ENCODE data around the gene KCNIP4. TPM values are rescaled to one million over a fixed set of nuclear protein-coding genes. Genes with fewer than 3 reads are reported as not detected.

The KCNIP4 gene
- total RNA-seq, 1 donor from 2014 or later: not detected

DNA sequence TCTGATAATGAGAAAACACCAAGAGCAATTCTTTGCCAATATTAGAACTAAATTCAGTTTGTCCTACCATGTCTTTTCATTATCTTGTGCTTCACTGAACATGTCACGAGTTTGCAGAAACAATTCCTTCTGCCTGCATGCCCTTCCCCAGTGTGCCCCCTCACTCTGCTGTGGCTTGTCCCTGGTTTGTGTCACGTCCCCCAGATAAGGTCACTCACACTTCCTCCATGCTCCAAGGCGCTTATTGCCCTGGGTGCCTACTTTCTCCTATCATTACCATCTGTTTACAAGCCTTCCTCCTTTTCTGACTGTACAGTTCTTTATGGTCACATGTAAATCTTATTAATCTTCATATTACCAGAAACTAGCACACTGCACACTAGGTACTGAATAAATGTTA is 394.1 kb downstream of the KCNIP4 start:
- Mint-ChIP-seq H3K4me1 (no peaks in the 10 kb centered on the region), H3K27me3 (no peaks in the 10 kb centered on the region), H3K4me3 (no peak overlapping the region), H3K27ac (no peak overlapping the region), H3K9me3 (no peaks in the 10 kb centered on the region), H3K36me3 (ENCODE audit: low read depth) (no peaks in the 10 kb centered on the region)
- intact Hi-C loops (cut with micrococcal nuclease): no loop called here
- DNase-seq: no peak

- no peak for DNase-seq
- Mint-ChIP-seq H3K4me1 (no peaks in the 10 kb centered on the region), H3K9me3 (no peaks in the 10 kb centered on the region), H3K4me3 (no peak overlapping the region), H3K27me3 (no peaks in the 10 kb centered on the region), H3K27ac (no peak overlapping the region), H3K36me3 (ENCODE audit: low read depth) (no peaks in the 10 kb centered on the region)
- intact Hi-C loops (cut with micrococcal nuclease): no loop called here
Measured at GRCh38 chr4:21554066-21554465, 394.5 kb downstream of the KCNIP4 start.

DNA sequence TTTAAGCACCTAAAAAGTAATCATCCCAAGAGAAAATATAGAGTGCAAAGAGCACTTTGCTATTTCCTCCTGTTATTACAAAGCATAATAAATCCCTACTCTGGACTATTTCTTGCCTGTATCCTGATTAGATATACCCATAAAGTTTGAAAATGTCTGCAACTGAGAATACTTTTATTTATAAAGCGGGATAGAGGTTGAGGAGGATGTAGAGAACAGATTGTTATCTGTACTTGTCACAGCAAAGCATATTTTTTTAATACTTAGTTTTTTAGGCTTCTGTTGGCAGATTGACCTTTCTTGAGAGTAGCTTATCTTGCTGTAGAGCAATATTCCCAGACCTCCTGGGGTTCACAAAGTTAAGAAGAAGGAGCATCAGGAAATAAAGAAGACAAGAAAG is 396.1 kb downstream of the KCNIP4 start:
- H3K4me1 Mint-ChIP-seq: no peaks in the 10 kb centered on the region
- H3K9me3 Mint-ChIP-seq: no peaks in the 10 kb centered on the region
- H3K4me3 Mint-ChIP-seq: no peak overlapping the region
- no peak for DNase-seq
- H3K27ac Mint-ChIP-seq: no peak overlapping the region
- no peaks in the 10 kb centered on the region for H3K36me3 Mint-ChIP-seq (ENCODE audit: low read depth)
- intact Hi-C loops (cut with micrococcal nuclease): no loop called here
- no peaks in the 10 kb centered on the region for H3K27me3 Mint-ChIP-seq

- intact Hi-C loops (cut with micrococcal nuclease): no loop called here
- Mint-ChIP-seq H3K27ac (no peak overlapping the region), H3K9me3 (peaks cover 3% of the 10 kb centered on the region), H3K4me3 (no peak overlapping the region), H3K36me3 (ENCODE audit: low read depth) (no peaks in the 10 kb centered on the region), H3K27me3 (no peaks in the 10 kb centered on the region), H3K4me1 (no peaks in the 10 kb centered on the region)
- no peak for DNase-seq
Measured at GRCh38 chr4:21544955-21545354, 403.6 kb downstream of the KCNIP4 start.

- Mint-ChIP-seq H3K36me3 (ENCODE audit: low read depth) (no peaks in the 10 kb centered on the region), H3K4me1 (no peaks in the 10 kb centered on the region), H3K27me3 (no peaks in the 10 kb centered on the region), H3K4me3 (no peak overlapping the region), H3K9me3 (peaks cover 3% of the 10 kb centered on the region), H3K27ac (no peak overlapping the region)
- no peak for DNase-seq
- intact Hi-C loops (cut with micrococcal nuclease): no loop called here
Measured at GRCh38 chr4:21544415-21544814, 404.2 kb downstream of the KCNIP4 start.

DNA sequence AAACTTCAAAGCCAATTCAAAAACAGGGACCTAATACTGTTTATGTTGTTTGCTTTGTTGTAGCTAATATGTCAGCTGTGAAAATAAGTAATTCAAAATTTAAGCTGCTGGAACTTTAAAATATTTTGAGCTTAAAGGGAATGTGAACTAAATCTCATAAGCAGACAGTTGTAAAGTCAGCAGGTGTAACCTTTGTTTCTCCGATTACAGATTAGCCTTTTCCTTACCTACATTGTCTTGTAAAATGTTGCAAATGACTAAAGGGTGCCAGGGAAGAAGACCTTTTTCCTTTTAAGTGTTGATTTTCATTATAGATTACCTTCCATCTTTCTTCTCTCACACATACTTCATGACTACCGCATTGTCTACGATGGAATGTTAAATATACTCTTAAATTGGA is 405.1 kb downstream of the KCNIP4 start:
- no peak for DNase-seq
- intact Hi-C loops (cut with micrococcal nuclease): no loop called here
- Mint-ChIP-seq H3K4me3 (no peak overlapping the region), H3K27ac (no peak overlapping the region), H3K27me3 (no peaks in the 10 kb centered on the region), H3K36me3 (ENCODE audit: low read depth) (no peaks in the 10 kb centered on the region), H3K4me1 (no peaks in the 10 kb centered on the region), H3K9me3 (peaks cover 3% of the 10 kb centered on the region)

DNA sequence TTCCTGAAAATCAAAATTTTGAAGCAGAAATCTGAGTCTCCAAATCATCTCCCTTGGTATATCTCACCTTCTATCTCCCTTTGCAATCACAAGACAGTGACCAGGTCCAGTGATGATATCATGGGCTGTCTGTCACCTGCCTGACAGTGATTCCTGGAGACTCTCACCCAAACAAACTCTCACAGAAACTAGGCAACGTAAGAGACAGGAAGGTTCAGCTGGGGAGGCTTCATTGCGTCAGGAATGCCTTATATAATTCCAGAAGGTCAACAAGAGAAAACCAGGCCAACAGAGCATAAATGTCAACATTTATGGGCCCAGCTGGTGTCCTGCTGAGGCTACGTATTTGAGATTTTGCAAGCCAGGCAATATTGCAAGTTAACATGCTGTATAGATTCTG is 412.7 kb downstream of the KCNIP4 start:
- DNase-seq: no peak
- no peaks in the 10 kb centered on the region for H3K36me3 Mint-ChIP-seq (ENCODE audit: low read depth)
- H3K9me3 Mint-ChIP-seq: no peaks in the 10 kb centered on the region
- intact Hi-C loops (cut with micrococcal nuclease): no loop called here
- no peak overlapping the region for H3K4me3 Mint-ChIP-seq
- H3K27me3 Mint-ChIP-seq: no peaks in the 10 kb centered on the region
- H3K27ac Mint-ChIP-seq: no peak overlapping the region
- no peaks in the 10 kb centered on the region for H3K4me1 Mint-ChIP-seq

GRCh38 chr4:21531048-21531447 is 417.5 kb downstream of the KCNIP4 start:
- intact Hi-C loops (cut with micrococcal nuclease): no loop called here
- no peaks in the 10 kb centered on the region for H3K9me3 Mint-ChIP-seq
- H3K4me1 Mint-ChIP-seq: no peaks in the 10 kb centered on the region
- no peak overlapping the region for H3K4me3 Mint-ChIP-seq
- H3K36me3 Mint-ChIP-seq (ENCODE audit: low read depth): no peaks in the 10 kb centered on the region
- H3K27me3 Mint-ChIP-seq: no peaks in the 10 kb centered on the region
- no peak for DNase-seq
- H3K27ac Mint-ChIP-seq: no peak overlapping the region

GRCh38 chr4:21529214-21529613 is 419.4 kb downstream of the KCNIP4 start:
- no peak overlapping the region for H3K4me3 Mint-ChIP-seq
- no peaks in the 10 kb centered on the region for H3K27me3 Mint-ChIP-seq
- no peak for DNase-seq
- H3K27ac Mint-ChIP-seq: no peak overlapping the region
- no peaks in the 10 kb centered on the region for H3K9me3 Mint-ChIP-seq
- no peaks in the 10 kb centered on the region for H3K36me3 Mint-ChIP-seq (ENCODE audit: low read depth)
- H3K4me1 Mint-ChIP-seq: no peaks in the 10 kb centered on the region
- intact Hi-C loops (cut with micrococcal nuclease): no loop called here

GRCh38 chr4:21522296-21522695 is 426.3 kb downstream of the KCNIP4 start:
- intact Hi-C loops (cut with micrococcal nuclease): no loop called here

DNA sequence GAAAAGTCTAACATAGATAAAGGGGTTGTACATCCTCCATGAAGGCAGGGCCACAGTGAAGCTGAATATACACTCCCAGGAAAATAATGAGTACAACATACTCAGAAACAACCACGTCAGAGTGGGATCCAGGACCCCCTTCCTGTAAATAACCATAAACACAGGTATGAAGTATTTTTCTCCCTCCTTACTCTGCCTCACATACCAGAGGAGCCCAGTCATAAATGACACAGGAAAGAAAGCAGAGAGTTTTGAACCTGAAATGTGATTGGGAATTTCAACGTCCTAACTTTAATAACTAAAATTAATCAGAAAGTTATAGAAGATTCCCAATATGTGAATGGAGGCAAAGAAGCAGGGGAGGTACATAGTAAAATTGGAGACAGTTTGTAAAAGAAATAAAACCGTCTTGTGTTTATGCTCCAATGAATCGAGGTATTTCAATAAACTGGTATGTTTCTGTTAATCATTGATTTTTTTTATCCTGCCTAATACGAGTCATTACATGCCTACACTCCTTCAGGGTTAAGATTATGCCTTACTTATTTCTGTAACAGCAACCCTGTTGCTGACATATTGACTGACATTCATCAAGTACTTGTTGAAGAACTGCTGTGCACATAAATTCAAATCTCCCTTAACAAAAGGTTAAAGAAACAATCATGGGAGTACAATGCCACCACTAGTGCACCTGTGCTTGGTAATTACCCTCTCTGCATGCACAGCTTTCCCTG is 431.3 kb downstream of the KCNIP4 start:
- no peak overlapping the region for H3K27ac Mint-ChIP-seq
- DNase-seq: no peak
- no peaks in the 10 kb centered on the region for H3K9me3 Mint-ChIP-seq
- no peak overlapping the region for H3K4me3 Mint-ChIP-seq
- H3K36me3 Mint-ChIP-seq (ENCODE audit: low read depth): no peaks in the 10 kb centered on the region
- intact Hi-C loops (cut with micrococcal nuclease): no loop called here
- no peaks in the 10 kb centered on the region for H3K27me3 Mint-ChIP-seq
- H3K4me1 Mint-ChIP-seq: no peaks in the 10 kb centered on the region

More at GRCh38 chr4:21522296-21522695, 426.3 kb downstream of the KCNIP4 start:
- no peaks in the 10 kb centered on the region for H3K27me3 Mint-ChIP-seq
- no peak overlapping the region for H3K4me3 Mint-ChIP-seq
- DNase-seq: no peak
- no peaks in the 10 kb centered on the region for H3K36me3 Mint-ChIP-seq (ENCODE audit: low read depth)
- H3K27ac Mint-ChIP-seq: no peak overlapping the region
- no peaks in the 10 kb centered on the region for H3K9me3 Mint-ChIP-seq
- H3K4me1 Mint-ChIP-seq: no peaks in the 10 kb centered on the region

DNA sequence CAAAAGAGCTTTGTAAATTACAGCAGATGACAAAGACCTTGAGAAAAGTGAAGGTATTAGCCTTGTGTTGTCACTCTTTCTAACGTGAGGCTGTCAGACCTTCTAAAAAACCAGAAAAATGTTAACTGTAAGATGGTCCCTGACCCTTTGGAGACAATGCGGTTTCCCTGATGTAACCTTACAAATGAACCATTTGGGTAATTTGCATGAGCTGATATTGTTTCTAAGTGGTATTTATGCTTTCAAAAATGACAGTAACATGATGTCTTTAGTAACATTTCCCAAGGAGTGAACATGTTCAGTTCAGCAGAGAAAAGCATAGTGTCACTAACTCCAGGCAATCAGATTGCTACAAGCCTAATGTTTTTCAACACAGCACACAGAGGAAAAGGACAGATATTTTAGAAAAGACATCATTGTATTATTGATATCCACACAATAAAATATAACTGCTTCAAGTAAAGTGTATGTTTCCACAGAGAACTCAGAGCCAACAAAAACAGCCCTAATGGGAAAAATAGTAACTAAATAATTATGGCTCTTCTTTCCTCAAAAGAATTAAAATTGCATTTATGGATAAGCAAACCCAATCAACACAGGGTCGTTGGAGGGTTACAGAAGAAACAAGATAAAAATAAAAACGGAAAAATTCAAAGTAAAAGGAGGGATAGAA is 434.4 kb downstream of the KCNIP4 start:
- intact Hi-C loops (cut with micrococcal nuclease): no loop called here
- Mint-ChIP-seq H3K27ac (no peak overlapping the region), H3K4me1 (no peaks in the 10 kb centered on the region), H3K36me3 (ENCODE audit: low read depth) (no peaks in the 10 kb centered on the region), H3K27me3 (no peaks in the 10 kb centered on the region), H3K4me3 (no peak overlapping the region), H3K9me3 (no peaks in the 10 kb centered on the region)
- no peak for DNase-seq

GRCh38 chr4:21512353-21512752 is 436.2 kb downstream of the KCNIP4 start:
- Mint-ChIP-seq H3K4me1 (no peaks in the 10 kb centered on the region), H3K27me3 (no peaks in the 10 kb centered on the region), H3K27ac (no peak overlapping the region), H3K36me3 (ENCODE audit: low read depth) (no peaks in the 10 kb centered on the region), H3K9me3 (no peaks in the 10 kb centered on the region), H3K4me3 (no peak overlapping the region)
- intact Hi-C loops (cut with micrococcal nuclease): no loop called here
- no peak for DNase-seq

- no peak for DNase-seq
- H3K36me3 Mint-ChIP-seq (ENCODE audit: low read depth): no peaks in the 10 kb centered on the region
- intact Hi-C loops (cut with micrococcal nuclease): loop anchor here (5.0 kb wide), 1 partner anchor 260 kb away; no protein-coding TSS in a partner anchor
- no peaks in the 10 kb centered on the region for H3K27me3 Mint-ChIP-seq
- no peaks in the 10 kb centered on the region for H3K9me3 Mint-ChIP-seq
- H3K4me1 Mint-ChIP-seq: no peaks in the 10 kb centered on the region
- H3K27ac Mint-ChIP-seq: no peak overlapping the region
- H3K4me3 Mint-ChIP-seq: no peak overlapping the region
Measured at GRCh38 chr4:21507439-21507838, 441.1 kb downstream of the KCNIP4 start.

- no peaks in the 10 kb centered on the region for H3K9me3 Mint-ChIP-seq
- H3K36me3 Mint-ChIP-seq (ENCODE audit: low read depth): no peaks in the 10 kb centered on the region
- H3K4me1 Mint-ChIP-seq: no peaks in the 10 kb centered on the region
- no peaks in the 10 kb centered on the region for H3K27me3 Mint-ChIP-seq
- intact Hi-C loops (cut with micrococcal nuclease): no loop called here
- no peak for DNase-seq
- no peak overlapping the region for H3K4me3 Mint-ChIP-seq
- no peak overlapping the region for H3K27ac Mint-ChIP-seq
Measured at GRCh38 chr4:21490682-21491081, 457.9 kb downstream of the KCNIP4 start.

All from activated CD4-positive, alpha-beta T cell treated with anti-CD3 and anti-CD28 coated beads, Interleukin-2, amount 10 ng/mL, durations not matched to agents 24 days and 14 days (primary cell).